GM18505 (cell line): ENCODE measurements around the gene UIMC1.

ENCODE experiments used
- ATAC-seq: cut with Tn5 transposase; IDR thresholded peaks from one replicate; pipeline ENCODE4 v1.9.1; 2021; ENCODE audit not compliant: unreplicated experiment
- POLR2A ChIP-seq: IDR thresholded peaks from 4 replicates; pipeline ENCODE4 v1.6.1; 2011; ENCODE audit warnings: borderline replicate concordance; ENCODE audit not compliant: insufficient read depth, insufficient read length; ENCODE audit errors: extremely low read depth

The UIMC1 gene

DNA sequence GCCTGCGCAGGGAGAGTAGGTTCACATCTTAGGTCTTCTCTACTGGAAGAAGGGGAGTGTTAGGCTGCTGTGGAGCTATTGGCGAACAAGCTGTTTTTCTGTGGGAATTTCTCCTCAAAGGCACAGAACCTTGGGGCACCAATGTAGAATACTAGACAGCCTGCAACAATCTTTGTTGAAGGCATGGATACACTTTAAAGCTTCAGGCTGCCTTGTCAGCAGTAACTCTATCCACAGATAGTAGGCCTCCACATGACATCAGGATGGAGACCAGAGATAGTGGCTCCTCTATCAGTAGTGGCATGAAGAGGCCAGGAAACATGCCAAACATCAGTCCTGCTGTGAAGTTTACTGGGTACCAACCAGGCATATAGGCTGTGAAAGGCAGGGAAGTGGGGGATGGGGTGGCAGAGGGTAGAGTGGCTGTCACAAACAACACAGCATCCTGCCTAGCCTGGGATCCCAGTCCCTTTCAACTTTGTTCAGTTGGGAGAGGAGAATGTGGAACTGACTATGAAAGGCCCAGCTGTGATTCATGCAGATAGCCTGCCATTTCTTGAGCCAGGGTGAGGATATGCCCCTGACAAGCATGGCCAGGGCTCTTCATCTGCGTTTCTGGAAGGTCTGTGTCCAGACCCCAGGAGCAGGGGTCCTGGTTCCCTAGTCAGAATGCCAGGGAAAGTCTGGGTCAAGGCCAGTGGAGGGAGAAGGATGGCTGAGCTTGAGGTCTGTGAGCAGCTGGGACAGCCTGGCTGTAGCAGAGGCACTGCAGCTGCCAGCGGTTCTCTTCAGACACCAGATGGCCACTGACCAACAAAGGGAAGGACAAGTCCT is 106.4 kb downstream of the UIMC1 start:
- no peak for ATAC-seq
- TF ChIP-seq POLR2A, result no peak

DNA sequence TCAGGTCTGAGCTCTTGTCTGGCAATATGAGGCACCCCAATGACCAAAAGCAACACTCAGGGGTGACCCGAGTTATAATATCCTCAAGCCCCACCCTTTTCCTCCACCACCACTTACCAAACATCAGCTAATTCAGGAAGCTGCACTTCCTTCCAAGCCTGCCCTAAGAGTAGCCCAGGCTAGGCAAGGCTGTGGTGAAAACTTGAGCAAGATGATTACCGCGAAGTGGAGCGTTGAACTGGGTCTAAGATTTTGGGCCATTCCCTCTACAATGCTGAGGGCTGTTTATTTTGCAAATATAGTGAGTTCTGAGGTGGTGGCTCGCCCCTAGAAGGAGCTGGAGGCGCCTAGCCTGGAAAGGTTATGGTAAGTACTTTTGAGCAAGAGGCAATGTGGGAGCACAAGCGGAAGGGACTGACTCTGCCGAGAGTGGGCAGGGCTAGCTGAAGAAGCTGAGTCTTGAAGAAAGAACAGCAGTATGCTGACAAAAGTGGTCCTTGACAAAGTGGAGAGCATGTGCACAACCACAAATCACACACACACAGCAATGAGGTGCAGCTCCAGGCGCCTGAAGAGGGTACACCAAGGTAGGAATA is 107.2 kb downstream of the UIMC1 start, which contains the start of gene HK3:
TSS of gene HK3 (minus strand) at position 51 of the 596 bp plus-strand sequence. CDS start 3,187 bp downstream, outside the sequence.
- TF ChIP-seq POLR2A, result no peak
- no peak for ATAC-seq

DNA sequence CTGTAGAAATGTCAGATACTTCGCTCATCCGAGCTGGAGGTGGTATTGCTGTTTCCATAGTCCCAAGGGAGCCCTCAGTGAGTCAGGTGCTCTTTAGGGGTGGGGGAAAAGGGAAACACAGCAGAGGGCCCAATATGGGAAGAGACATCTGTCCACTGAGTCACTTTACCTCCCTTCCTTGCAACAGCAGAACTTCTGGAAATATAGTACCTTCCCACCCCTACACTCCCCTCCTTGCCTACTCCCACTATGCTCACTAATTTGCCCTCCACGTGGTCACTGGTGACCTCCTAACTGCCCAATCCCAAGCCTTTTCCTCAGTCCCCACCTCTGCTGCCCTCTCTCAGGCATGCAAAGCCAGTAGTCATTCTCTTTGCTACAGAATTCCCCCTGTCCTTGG is 109.3 kb downstream of the UIMC1 start:
- TF ChIP-seq POLR2A, result no peak
- ATAC-seq, result no peak

DNA sequence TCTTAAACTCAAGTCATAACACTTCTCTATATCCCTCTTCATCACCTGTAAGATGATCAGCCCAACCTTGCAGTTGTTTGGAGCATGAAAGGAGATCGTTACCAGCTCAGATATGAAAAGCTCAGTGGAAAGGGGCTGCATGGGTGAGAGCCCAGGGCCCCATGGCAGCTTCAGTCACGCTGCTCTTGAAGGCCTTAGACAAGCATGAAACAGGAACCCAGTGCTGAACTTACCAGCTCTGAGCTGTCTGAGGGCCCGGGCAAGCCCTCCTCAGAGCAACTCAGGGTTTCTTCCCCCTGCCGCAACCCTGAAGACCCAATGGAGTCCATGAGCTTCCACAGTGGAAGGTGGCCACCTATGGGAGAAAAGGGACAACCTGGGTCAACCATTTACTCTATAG is 110.7 kb downstream of the UIMC1 start:
- no peak for TF ChIP-seq POLR2A
- no peak for ATAC-seq

DNA sequence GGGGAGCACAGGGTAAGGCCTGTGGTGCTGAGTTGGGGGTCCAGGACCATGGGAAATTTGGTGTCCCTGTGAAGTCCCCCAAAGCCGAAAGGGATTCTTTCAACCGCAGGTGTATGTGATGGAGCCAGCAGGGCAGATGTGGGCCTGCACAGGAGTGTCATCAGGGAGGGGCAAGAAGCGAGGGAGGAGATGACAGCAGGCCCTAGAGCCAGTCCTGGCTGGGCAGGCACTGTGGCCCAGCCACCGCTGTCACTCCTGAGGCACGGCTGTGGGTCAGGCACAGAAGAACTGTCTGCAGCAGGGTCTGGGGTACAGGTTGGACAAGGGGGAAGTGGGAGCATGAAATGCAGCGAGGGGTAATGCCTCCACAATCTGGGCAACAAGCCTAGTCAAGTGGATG is 112.3 kb downstream of the UIMC1 start:
- no peak for TF ChIP-seq POLR2A

DNA sequence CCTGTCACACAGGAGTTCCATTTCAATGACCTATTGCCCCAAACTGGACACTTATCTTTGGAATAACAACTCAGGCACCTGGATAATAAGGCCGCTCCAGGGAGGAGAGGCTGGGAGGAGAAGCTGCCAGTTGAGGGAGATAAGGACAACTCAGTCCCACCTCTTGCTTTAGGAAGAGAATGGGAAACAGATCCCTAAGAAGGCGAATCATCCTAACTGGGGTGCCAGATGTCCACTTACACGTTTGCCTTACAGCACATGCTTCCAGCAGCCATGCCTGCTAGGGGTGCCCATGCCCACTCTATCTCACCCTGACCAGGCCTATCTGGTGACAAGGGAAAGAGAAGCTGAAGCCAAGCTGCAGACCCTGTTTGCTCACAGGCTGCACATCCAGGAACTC is 113.9 kb downstream of the UIMC1 start:
- no peak for ATAC-seq

More for the DNA sequence above, 112.3 kb downstream of the UIMC1 start:
- ATAC-seq, result no peak

DNA sequence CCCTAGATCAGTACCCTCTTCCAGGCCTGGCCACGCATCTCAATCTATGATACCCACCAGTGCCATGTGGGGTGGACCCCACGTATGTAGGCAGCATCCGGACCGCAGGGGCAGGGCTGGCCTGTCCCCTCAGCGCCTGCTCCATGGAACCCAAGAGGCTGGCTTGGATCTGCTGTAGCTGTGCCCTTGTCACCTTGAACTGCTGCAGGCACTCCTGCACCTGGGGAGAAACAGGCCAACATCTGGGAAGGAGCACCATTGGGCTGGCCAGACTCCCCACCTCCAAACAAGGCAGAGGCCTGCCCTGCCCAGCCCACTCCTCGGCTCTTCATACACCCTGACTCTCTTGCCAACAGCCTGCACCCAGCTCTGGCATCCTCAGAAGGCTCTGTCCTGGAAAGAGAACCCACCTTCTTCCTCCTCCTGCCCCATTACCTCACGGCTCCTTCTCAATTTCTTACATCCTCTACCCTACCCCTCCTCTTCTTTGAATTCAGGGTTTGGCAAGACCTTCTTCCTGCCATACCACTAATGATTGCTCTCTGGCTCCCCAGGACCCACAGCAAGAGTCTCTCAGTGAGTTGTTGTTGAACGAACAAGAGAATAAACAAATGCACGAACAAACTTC is 115.1 kb downstream of the UIMC1 start:
- TF ChIP-seq POLR2A, result no peak
- no peak for ATAC-seq

More for the DNA sequence above, 113.9 kb downstream of the UIMC1 start:
- no peak for TF ChIP-seq POLR2A

DNA sequence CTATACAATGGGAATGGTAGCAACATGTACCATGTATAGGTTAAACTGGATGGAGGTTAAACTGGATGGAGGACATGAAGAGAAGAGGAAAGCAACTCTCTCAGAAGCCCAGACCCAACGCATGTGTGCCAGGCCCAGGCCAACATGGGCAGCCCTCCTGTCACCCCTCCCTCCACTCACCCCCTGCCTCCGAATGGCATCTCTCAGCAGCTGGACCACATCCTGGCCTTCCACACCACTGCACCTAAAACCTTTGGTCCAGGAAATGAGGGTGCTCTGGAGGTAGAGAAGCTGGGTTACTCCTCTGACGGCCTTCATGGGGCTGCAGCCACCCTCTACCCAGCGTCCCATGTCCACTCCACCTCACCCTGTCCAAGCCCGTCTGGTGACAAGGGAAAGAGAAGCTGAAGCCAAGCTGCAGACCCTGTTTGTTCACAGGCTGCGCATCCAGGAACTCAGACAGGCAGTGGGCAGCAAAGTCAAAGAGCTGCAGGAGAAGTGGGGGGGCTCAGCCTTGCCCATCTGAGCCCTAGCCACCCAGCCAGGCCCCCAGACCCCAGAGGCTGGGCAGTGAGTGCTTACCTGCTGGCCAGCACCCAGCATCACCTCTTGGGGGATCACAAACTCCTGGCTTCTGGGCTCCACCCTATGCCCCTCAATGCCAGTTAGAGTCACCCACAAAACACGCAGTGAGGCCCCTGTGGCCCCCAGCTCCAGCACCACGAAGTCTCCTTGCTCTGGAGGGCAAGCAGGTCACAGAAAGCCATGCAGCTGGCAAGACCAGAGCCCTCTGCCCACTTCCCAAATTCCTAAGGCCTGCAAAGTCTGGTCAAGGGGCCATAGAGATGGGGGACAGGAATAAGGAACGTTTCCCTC is 115.9 kb downstream of the UIMC1 start:
- no peak for ATAC-seq
- TF ChIP-seq POLR2A, result no peak

DNA sequence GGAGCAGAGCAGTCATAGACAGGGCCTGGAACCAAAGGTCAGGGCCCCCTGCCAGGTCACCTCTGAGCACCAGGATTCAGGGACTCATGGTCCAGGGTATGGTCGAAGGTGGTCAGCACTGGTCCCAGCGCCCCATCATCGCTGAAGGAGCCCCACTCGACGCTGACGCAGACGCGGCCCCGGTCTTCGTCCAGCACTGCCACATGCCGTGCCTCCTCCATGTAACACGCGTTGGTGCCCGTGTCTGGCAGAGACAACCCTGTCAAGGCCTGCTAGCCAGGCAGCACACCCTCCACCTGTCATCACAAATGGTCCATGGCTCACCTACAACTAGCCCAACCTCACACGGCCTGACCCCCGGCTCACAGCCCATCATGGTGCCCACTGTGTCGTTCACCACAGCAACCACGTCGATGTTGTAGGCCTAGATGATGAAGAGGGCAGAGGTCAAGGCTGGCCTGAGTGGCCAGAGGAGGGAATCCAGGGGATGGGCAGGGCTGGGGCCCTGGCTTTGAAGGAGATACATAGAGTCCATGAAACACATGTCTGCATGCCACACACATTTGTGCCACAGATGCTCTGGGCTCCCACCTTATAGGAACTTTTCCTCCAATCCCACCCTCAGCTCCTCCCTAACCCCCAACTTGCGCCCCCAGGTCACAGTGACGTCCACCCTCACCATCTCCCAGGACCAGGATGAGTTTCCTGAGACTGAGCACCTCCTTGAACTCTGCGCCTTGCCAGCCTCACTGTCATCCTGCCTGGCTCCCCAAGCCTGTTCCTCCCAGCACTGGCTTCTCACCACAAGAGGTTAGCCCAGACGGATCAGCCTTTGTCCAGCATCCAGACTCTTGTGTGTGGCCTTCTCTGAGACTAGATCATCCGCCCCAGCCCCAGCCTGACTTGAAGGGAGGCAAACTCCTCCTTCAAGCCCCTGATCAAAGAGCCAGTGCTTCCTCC is 117.0 kb downstream of the UIMC1 start:
- ATAC-seq, result no peak
- no peak for TF ChIP-seq POLR2A

DNA sequence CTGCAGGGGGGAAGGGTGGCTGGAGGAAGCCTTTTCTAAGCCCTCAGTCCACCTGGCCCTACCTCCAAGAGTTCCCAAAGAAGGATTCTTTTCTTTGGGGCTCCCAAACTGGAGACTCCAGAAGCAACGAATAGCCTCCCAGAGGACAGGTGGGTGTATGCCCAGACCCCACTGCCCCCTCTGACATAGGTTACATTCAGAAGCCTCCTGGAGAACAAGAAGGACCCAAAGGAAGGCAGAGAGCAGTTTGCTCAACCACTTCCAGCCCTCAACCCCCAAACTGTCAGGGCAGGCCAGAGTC is 117.8 kb downstream of the UIMC1 start:
- TF ChIP-seq POLR2A, result no peak
- no peak for ATAC-seq

DNA sequence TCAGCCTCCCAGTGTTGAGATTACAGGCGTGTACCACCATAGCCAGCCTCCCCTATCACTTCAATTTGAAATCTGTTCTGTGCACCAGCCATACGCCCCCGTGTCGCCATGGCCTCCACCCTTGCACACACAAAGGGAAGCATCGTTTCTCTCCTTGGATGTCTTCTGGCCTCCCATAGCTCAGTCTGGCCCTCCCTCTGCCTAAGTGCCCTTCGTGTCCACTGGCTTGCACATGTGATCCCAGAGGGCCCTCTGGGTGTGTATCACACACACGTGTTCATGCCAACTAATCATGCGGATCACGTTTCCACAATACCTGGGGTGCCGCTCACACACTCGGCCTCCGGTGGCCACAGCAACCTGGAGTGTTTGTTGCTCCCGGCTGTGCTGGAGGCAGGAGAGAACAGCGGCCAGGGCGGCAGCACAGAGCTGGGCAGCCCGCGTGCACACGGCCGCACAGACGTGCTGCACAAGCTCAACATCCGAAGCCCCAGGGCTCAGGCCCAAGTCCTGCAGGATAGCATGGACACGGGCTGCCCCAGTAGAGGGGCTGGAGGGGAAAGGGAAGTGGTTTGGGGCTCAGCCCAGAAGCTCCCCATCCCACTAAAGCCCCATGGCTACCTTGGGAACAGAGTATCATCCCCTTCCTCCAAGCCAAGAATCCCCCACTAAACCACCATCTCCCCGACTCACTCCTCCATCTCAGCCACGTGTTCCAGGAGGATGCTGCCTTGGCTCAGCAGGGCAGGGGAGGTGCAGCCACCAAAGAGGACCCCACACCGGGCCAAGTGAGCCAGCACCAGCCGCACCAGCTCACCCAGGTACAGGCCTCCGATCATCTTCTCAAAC is 118.3 kb downstream of the UIMC1 start:
- no peak for ATAC-seq
- TF ChIP-seq POLR2A, result no peak
